ENCODE data around the gene INF2.
A peak's percentile ranks its signal among the peaks of the same experiment; 100 is the strongest.
"Not testable (repeated sequence)": the region's sequence is repeated elsewhere in the genome, so short reads cannot be mapped to it uniquely, and the experiment has no call there.

INF2 gene

GRCh38 chr14:104689109-104689880, at the start of gene INF2:
TSS of gene INF2 (plus strand) at chr14:104689618. CDS start at chr14:104701366, 11,748 bp downstream.
- FAIRE-seq (no peak), DNase-seq (ENCODE audit: insufficient read length, low spot score) (peak; percentile 94)

GRCh38 chr14:104639885-104640548, 49.4 kb upstream of the INF2 start:
- FAIRE-seq (peak; percentile 80), DNase-seq (ENCODE audit: insufficient read length, low spot score) (peak; percentile 81)

- DNase-seq (ENCODE audit: insufficient read length, low spot score) (no peak), FAIRE-seq (no peak)
These were observed 48.7 kb upstream of the INF2 start for GRCh38 chr14:104640681-104641080.

- FAIRE-seq (no peak), DNase-seq (ENCODE audit: insufficient read length, low spot score) (no peak)
These were observed 47.5 kb upstream of the INF2 start for GRCh38 chr14:104641753-104642539.

- FAIRE-seq, result no peak
- no peak for DNase-seq (ENCODE audit: insufficient read length, low spot score)
These were observed 46.9 kb upstream of the INF2 start for GRCh38 chr14:104642540-104642868.

GRCh38 chr14:104643306-104643705, 46.1 kb upstream of the INF2 start:
- no peak for DNase-seq (ENCODE audit: insufficient read length, low spot score)
- FAIRE-seq, result no peak

- FAIRE-seq (no peak), DNase-seq (ENCODE audit: insufficient read length, low spot score) (no peak)
These were observed 45.3 kb upstream of the INF2 start for GRCh38 chr14:104644091-104644635.

- DNase-seq (ENCODE audit: insufficient read length, low spot score) (no peak), FAIRE-seq (no peak)
These were observed 44.6 kb upstream of the INF2 start for GRCh38 chr14:104644656-104645378.

GRCh38 chr14:104647467-104648043, 41.9 kb upstream of the INF2 start:
- FAIRE-seq (no peak), DNase-seq (ENCODE audit: insufficient read length, low spot score) (no peak)

- DNase-seq (ENCODE audit: insufficient read length, low spot score) (peak; percentile 91), FAIRE-seq (peak; percentile 82)
These were observed 39.1 kb upstream of the INF2 start for GRCh38 chr14:104650057-104650980.

- DNase-seq (ENCODE audit: insufficient read length, low spot score) (no peak), FAIRE-seq (no peak)
These were observed 38.2 kb upstream of the INF2 start for GRCh38 chr14:104650981-104651875.

GRCh38 chr14:104651876-104652260, 37.5 kb upstream of the INF2 start:
- no peak for DNase-seq (ENCODE audit: insufficient read length, low spot score)
- no peak for FAIRE-seq

GRCh38 chr14:104652386-104652785, 37.0 kb upstream of the INF2 start:
- DNase-seq (ENCODE audit: insufficient read length, low spot score) (no peak), FAIRE-seq (no peak)

- not testable (repeated sequence) for DNase-seq (ENCODE audit: insufficient read length, low spot score); FAIRE-seq
These were observed 36.1 kb upstream of the INF2 start for GRCh38 chr14:104653130-104653920.

- no peak for FAIRE-seq
- DNase-seq (ENCODE audit: insufficient read length, low spot score), result no peak
These were observed 35.3 kb upstream of the INF2 start for GRCh38 chr14:104654119-104654518.

GRCh38 chr14:104655128-104655848, 34.1 kb upstream of the INF2 start:
- FAIRE-seq (no peak), DNase-seq (ENCODE audit: insufficient read length, low spot score) (no peak)
